HEK293 (cell line): ENCODE measurements around the gene TNFSF13.

Experiments
- CTCF ChIP-seq: fragments of 450-650 bp; formaldehyde crosslinking; IDR thresholded peaks from 2 replicates; pipeline ENCODE4 v1.5.1; 2016; ENCODE audit warnings: missing biosample characterization, missing genetic modification characterization
- MEIS1 ChIP-seq: sonication (generic); formaldehyde crosslinking; IDR thresholded peaks from 2 replicates; pipeline ENCODE4 v1.8.1; 2022; ENCODE audit warnings: missing genetic modification reagents, mild to moderate bottlenecking, borderline replicate concordance
- PATZ1 ChIP-seq: fragments of 450-650 bp; formaldehyde crosslinking; IDR thresholded peaks from 2 replicates; pipeline ENCODE4 v1.5.1; 2016; ENCODE audit warnings: missing biosample characterization, missing genetic modification characterization
- YY1 ChIP-seq: fragments of 450-650 bp; formaldehyde crosslinking; IDR thresholded peaks from 2 replicates; pipeline ENCODE4 v1.5.1; 2018; ENCODE audit warnings: missing biosample characterization, missing genetic modification characterization
- ZNF155 ChIP-seq: fragments of 450-650 bp; formaldehyde crosslinking; IDR thresholded peaks from 2 replicates; pipeline ENCODE4 v1.5.1; 2016; ENCODE audit warnings: missing biosample characterization, missing genetic modification characterization
- ZNF16 ChIP-seq: fragments of 450-650 bp; formaldehyde crosslinking; IDR thresholded peaks from 2 replicates; pipeline ENCODE4 v1.5.1; 2016; ENCODE audit warnings: low read depth, missing biosample characterization, missing genetic modification characterization
- ZNF214 ChIP-seq: fragments of 450-650 bp; formaldehyde crosslinking; IDR thresholded peaks from 2 replicates; pipeline ENCODE4 v1.5.1; 2017; ENCODE audit warnings: missing biosample characterization, mild to moderate bottlenecking, missing genetic modification characterization, borderline replicate concordance
- ZNF239 ChIP-seq: fragments of 450-650 bp; formaldehyde crosslinking; IDR thresholded peaks from 2 replicates; pipeline ENCODE4 v1.5.1; 2016; ENCODE audit warnings: missing biosample characterization, missing genetic modification characterization
- ZNF302 ChIP-seq: fragments of 450-650 bp; formaldehyde crosslinking; IDR thresholded peaks from 2 replicates; pipeline ENCODE4 v1.5.1; 2016; ENCODE audit warnings: missing biosample characterization, missing genetic modification characterization, low read depth
- ZNF521 ChIP-seq: fragments of 450-650 bp; formaldehyde crosslinking; IDR thresholded peaks from 2 replicates; pipeline ENCODE4 v1.5.1; 2017; ENCODE audit warnings: missing biosample characterization, mild to moderate bottlenecking, missing genetic modification characterization
- ZNF768 ChIP-seq: fragments of 450-650 bp; formaldehyde crosslinking; IDR thresholded peaks from 2 replicates; pipeline ENCODE4 v1.5.1; 2018; ENCODE audit warnings: missing biosample characterization, mild to moderate bottlenecking, missing genetic modification characterization

GRCh38 chr17:7559320-7560171 lies 996 bp downstream of the TNFSF13 start:
- TF ChIP-seq CTCF (tag by site-specific recombination) (no peak), MEIS1 (CRISPR knock-in tag) (no peak), ZNF239 (no peak), ZNF214 (tag by site-specific recombination) (no peak), ZNF155 (tag by site-specific recombination) (no peak), ZNF521 (tag by site-specific recombination) (no peak), ZNF302 (no peak), YY1 (tag by site-specific recombination) (no peak), ZNF16 (tag by site-specific recombination) (no peak), ZNF768 (tag by site-specific recombination) (no peak), PATZ1 (no peak)
